GM12878 (cell line): ENCODE results near the gene ADCY9. TPM values are rescaled to one million over a fixed set of nuclear protein-coding genes. Genes with fewer than 3 reads are reported as not detected.

Experiments
- ATAC-seq: fragments of 200-7000 bp; cut with Tn5 transposase; 3 replicates; pipeline ENCODE4 v1.9.1; 2020; ENCODE audit warnings: mild to moderate bottlenecking, moderate library complexity
- BruUV-seq: library from RNA; stranded (reverse); fragments of 400-500 nt; replicated peaks from 2 replicates; lab custom pipeline; 2021; lab: Mats Ljungman, UMichigan
- CTCF ChIA-PET: fragments of 300-600 bp; sonication (Branson Sonifier 250); formaldehyde crosslinking; extraction: SDS; loops from one replicate; lab custom pipeline; 2021; ENCODE audit warnings: inconsistent platforms; lab: Yijun Ruan, JAX
- POLR2A ChIA-PET: fragments of 350-600 bp; formaldehyde crosslinking; extraction: SDS; loops from one replicate; lab custom pipeline; 2021; ENCODE audit warnings: inconsistent platforms; lab: Charles Lee
- RAD21 ChIA-PET: fragments of 300-600 bp; sonication (Branson Sonifier 250); formaldehyde crosslinking; loops from one replicate; lab custom pipeline; 2023; ENCODE audit warnings: antibody characterized with exemption; ENCODE audit not compliant: unreplicated experiment; lab: Charles Lee
- SMC1A ChIA-PET: fragments of 300-600 bp; sonication (Branson Sonifier 250); formaldehyde crosslinking; loops from one replicate; lab custom pipeline; 2023; ENCODE audit not compliant: unreplicated experiment, uncharacterized antibody; lab: Charles Lee
- DNase-seq: peaks from one replicate; pipeline ENCODE4 v3.0.0-alpha.2; 2011; ENCODE audit warnings: low read depth, low spot score
- FAIRE-seq: peaks from 3 replicates; lab custom pipeline; 2011; peaks lifted over from hg19 to GRCh38; lab: Jason Lieb, UNC
- H2AFZ ChIP-seq: 2 replicates; pipeline ENCODE4 v1.6.0; 2011; ENCODE audit warnings: low read depth, low read length, control low read depth; ENCODE audit not compliant: control insufficient read depth
- H3K27ac ChIP-seq: 2 replicates; pipeline ENCODE4 v1.5.1; 2011; ENCODE audit warnings: control low read depth; ENCODE audit not compliant: control insufficient read depth, insufficient read depth
- H3K27me3 ChIP-seq, 2 experiments: replicated peaks in 1 of 2; 2 replicates each; pipeline versions ENCODE4 v1.6.0 to v1.6.1; 2011; ENCODE audit warnings: low read length in 1 of 2; ENCODE audit not compliant: control insufficient read depth in 2 of 2, insufficient read depth in 2 of 2
- H3K36me3 ChIP-seq, 2 experiments: 2 replicates each; pipeline ENCODE4 v1.5.1; 2011; ENCODE audit warnings: low read length in 1 of 2; ENCODE audit not compliant: control insufficient read depth in 2 of 2, insufficient read depth in 2 of 2
- H3K4me1 ChIP-seq: 2 replicates; pipeline ENCODE4 v1.6.1; 2011; ENCODE audit warnings: mild to moderate bottlenecking, low read length, moderate library complexity, mixed read lengths; ENCODE audit not compliant: control insufficient read depth, insufficient read depth
- H3K4me2 ChIP-seq: 2 replicates; pipeline ENCODE4 v1.6.0; 2011; ENCODE audit warnings: control low read depth; ENCODE audit not compliant: control insufficient read depth, insufficient read depth
- H3K4me3 ChIP-seq: fragments of 200-600 bp; sonication (generic); 2 replicates; pipeline ENCODE4 v1.5.1; 2016
- H3K79me2 ChIP-seq: 2 replicates; pipeline ENCODE4 v1.6.0; 2011; ENCODE audit warnings: low read length; ENCODE audit not compliant: control insufficient read depth, insufficient read depth
- H3K9ac ChIP-seq: 2 replicates; pipeline ENCODE4 v1.8.0; 2011; ENCODE audit warnings: low read length, control low read depth, mixed read lengths; ENCODE audit not compliant: control insufficient read depth, insufficient read depth
- H3K9me3 ChIP-seq: replicated peaks from 3 replicates; pipeline ENCODE4 v1.5.1; 2011; ENCODE audit warnings: mild to moderate bottlenecking, low read length; ENCODE audit not compliant: control insufficient read depth, insufficient read depth
- H4K20me1 ChIP-seq: 2 replicates; pipeline ENCODE4 v1.6.0; 2011; ENCODE audit not compliant: control insufficient read depth, insufficient read depth
- BMI1 ChIP-seq: fragments of 450-650 bp; IDR thresholded peaks from 2 replicates; pipeline ENCODE4 v1.6.1; 2016; ENCODE audit warnings: mild to moderate bottlenecking, moderate library complexity, borderline replicate concordance
- CBX5 ChIP-seq: sonication (generic); IDR thresholded peaks from 2 replicates; pipeline ENCODE4 v1.6.1; 2016; ENCODE audit warnings: low read depth, moderate library complexity, mild to moderate bottlenecking, inconsistent platforms
- CHD2 ChIP-seq: IDR thresholded peaks from 2 replicates; pipeline ENCODE4 v1.6.1; 2011; ENCODE audit warnings: low read depth, low read length, improper control_type of control experiment, borderline replicate concordance
- IKZF2 ChIP-seq, 2 experiments: fragments of 450-650 bp; IDR thresholded peaks; 2 replicates each; pipeline ENCODE4 v1.6.1; 2017; ENCODE audit warnings: mild to moderate bottlenecking in 2 of 2, moderate library complexity in 2 of 2
- MYB ChIP-seq: fragments of 150-350 bp; IDR thresholded peaks from 2 replicates; pipeline ENCODE4 v1.6.1; 2014; ENCODE audit warnings: mild to moderate bottlenecking, low read depth, low read length, borderline replicate concordance
- MYC ChIP-seq: IDR thresholded peaks from 2 replicates; pipeline ENCODE4 v1.6.1; 2011; ENCODE audit warnings: mild to moderate bottlenecking, low read length, moderate library complexity, inconsistent platforms; ENCODE audit not compliant: insufficient read depth, insufficient replicate concordance, insufficient read length, severe bottlenecking
- PBX3 ChIP-seq: IDR thresholded peaks from 2 replicates; pipeline ENCODE4 v1.6.1; 2011; ENCODE audit warnings: mild to moderate bottlenecking, low read depth, low read length, moderate library complexity; ENCODE audit not compliant: insufficient replicate concordance
- RCOR1 ChIP-seq: conservative IDR thresholded peaks from 2 replicates; pipeline ENCODE4 v1.6.1; 2012; ENCODE audit warnings: low read depth, low read length, improper control_type of control experiment
- RELA ChIP-seq: fragments of 450-650 bp; IDR thresholded peaks from 2 replicates; pipeline ENCODE4 v1.8.0; 2014; ENCODE audit warnings: borderline replicate concordance; ENCODE audit not compliant: partially characterized antibody
- SREBF1 ChIP-seq: IDR thresholded peaks from 2 replicates; pipeline ENCODE4 v1.6.1; 2012; ENCODE audit warnings: mild to moderate bottlenecking, low read length
- SRF ChIP-seq, 2 experiments: IDR thresholded peaks; 2 replicates each; pipeline ENCODE4 v1.6.1; 2011; ENCODE audit warnings: low read depth in 2 of 2, low read length in 2 of 2, mild to moderate bottlenecking in 1 of 2, moderate library complexity in 1 of 2
- TAF1 ChIP-seq: IDR thresholded peaks from 2 replicates; pipeline ENCODE4 v1.6.1; 2011; ENCODE audit warnings: mild to moderate bottlenecking, low read depth, low read length, borderline replicate concordance
- ZBED1 ChIP-seq: IDR thresholded peaks from 2 replicates; pipeline ENCODE4 v1.6.1; 2016; ENCODE audit warnings: borderline replicate concordance
- ZNF24 ChIP-seq: fragments of 450-650 bp; IDR thresholded peaks from 2 replicates; pipeline ENCODE4 v1.6.1; 2017; ENCODE audit warnings: antibody characterized with exemption, mild to moderate bottlenecking
- WGBS: methylation state at CpG from one replicate; pipeline ENCODE4 v1.1.6; 2016; ENCODE audit warnings: low lambda C conversion rate; ENCODE audit not compliant: insufficient replicate concordance, insufficient coverage; ENCODE audit errors: missing lambda C conversion rate; 5-methylcytosine and 5-hydroxymethylcytosine counted together
- in situ Hi-C: fragments of 300-500 bp; cut with MboI; formaldehyde crosslinking; loops from 9 replicates; pipeline ENCODE4 v1.14.3; 2018; ENCODE audit warnings: mixed read lengths
- intact Hi-C: fragments of 100-400 bp; cut with micrococcal nuclease; formaldehyde crosslinking; loops from one replicate; pipeline ENCODE4 v1.14.2; 2022; ENCODE audit not compliant: unreplicated experiment
- polyA plus RNA-seq, 11 experiments: library from polyadenylated mRNA; depleted of rRNA in 4 of 11; unstranded in 6 of 11; stranded (reverse) in 5 of 11; fragments of >200 nt; fragmentation: Nextera tagmentation in 4 of 11; fragmentation: Illumina TruSeq in 1 of 11; extraction: Ambion mirVana in 4 of 11; extraction: Trizol in 1 of 11; gene quantifications; 1 replicate in 1 of 11; 2 replicates in 10 of 11; pipeline versions ENCODE4 v1.2.1 to v1.2.3, GENCODE V29; 2011 to 2016; ENCODE audit warnings: inconsistent platforms in 2 of 11, missing spikeins in 2 of 11, low read depth in 1 of 11
- total RNA-seq, 4 experiments: library from RNA; depleted of rRNA in 3 of 4; stranded (reverse); fragments of >200 nt in 3 of 4; fragmentation: Illumina TruSeq in 1 of 4; extraction: Trizol in 1 of 4; gene quantifications; 2 replicates each; pipeline versions ENCODE4 v1.2.1 to v1.2.3, GENCODE V29; 2013 to 2021

The ADCY9 gene
- total and polyA plus RNA-seq, 10 of the 15 experiments (the other 5 are each of a cell fraction or from before 2014, with no cell fraction given) = 0.09 to 0.41 (median 0.15) TPM; not detected in 3

GRCh38 chr16:4049031-4049430 lies 67.2 kb downstream of the ADCY9 start:
- Histone ChIP-seq H2AFZ (no peak overlapping the region), H3K4me3 (no peak overlapping the region), H3K79me2 (no peaks in the 10 kb centered on the region), H3K9ac (no peak overlapping the region), H3K27ac (no peak overlapping the region), H3K4me1 (no peaks in the 10 kb centered on the region), H3K36me3 (no peaks in the 10 kb centered on the region), H4K20me1 (no peaks in the 10 kb centered on the region), H3K4me2 (no peak overlapping the region), H3K27me3 (no peaks in the 10 kb centered on the region), H3K9me3 (no peaks in the 10 kb centered on the region)
- RAD21 ChIA-PET = interaction anchor here (0.5 kb wide), 1 partner anchor 64 kb away, joined by 6 read pairs; no protein-coding TSS in a partner anchor
- POLR2A ChIA-PET = no interaction called here
- no TSS peak for BruUV-seq
- SMC1A ChIA-PET = no interaction called here
- TF ChIP-seq PBX3 (no peak), ZNF24 (no peak), ZBED1 (no peak), CBX5 (no peak), SREBF1 (no peak), RCOR1 (no peak), BMI1 (no peak), SRF (IDR thresholded peaks at IDR 0.05; ENCODE audit: low read depth in 2 of 2, low read length in 2 of 2) (no peak), CHD2 (no peak), RELA (no peak), MYB (no peak), TAF1 (no peak), MYC (no peak), IKZF2 (IDR thresholded peaks at IDR 0.05) (no peak)
- in situ Hi-C loops = no loop called here
- intact Hi-C loops = no loop called here
- WGBS = 50% methylated on average over 8 of the region's 8 CpGs
- CTCF ChIA-PET = interaction anchor here (0.6 kb wide), 1 partner anchor 117 kb away, joined by 3 read pairs; no protein-coding TSS in a partner anchor
- DNase-seq (no peak), FAIRE-seq (no peak), ATAC-seq (no peak)
